DND-41 (cell line): ENCODE data around the gene DEGS1.

Source experiments
- CTCF ChIP-seq: IDR thresholded peaks from 2 replicates; pipeline ENCODE4 v1.5.1; 2012; ENCODE audit warnings: borderline replicate concordance, low read length, moderate library complexity, mild to moderate bottlenecking; ENCODE audit not compliant: poor library complexity, severe bottlenecking; ENCODE audit errors: extremely low read depth
- EZH2 ChIP-seq: IDR thresholded peaks from 3 replicates; pipeline ENCODE4 v1.6.1; 2012; ENCODE audit warnings: borderline replicate concordance, low read depth, mild to moderate bottlenecking, moderate library complexity, low read length, inconsistent platforms; ENCODE audit not compliant: severe bottlenecking

- TF ChIP-seq EZH2 (no peak), CTCF (no peak)
Observed at GRCh38 chr1:224160171-224160682, 22.8 kb upstream of the DEGS1 start.
